ENCODE measurements around the gene RPL18.

The RPL18 gene

GRCh38 chr19:48631225-48631624 is 12.2 kb upstream of the RPL18 start:
- peak overlapping the region; percentile 99 for H3K27ac ChIP-seq
- DNase-seq (ENCODE audit: low spot score) = no peak
- ChIA-PET POLR2A (ENCODE audit: low non-redundant PET) (interaction anchor here (0.5 kb wide), 1 partner anchor 120 kb away, joined by 3 read pairs; no protein-coding TSS in a partner anchor), CTCF (no interaction called here)
- no peak for TF ChIP-seq CTCF (conservative IDR thresholded peaks at IDR 0.05; ENCODE audit: low read depth)

- peak overlapping the region; percentile 99 for H3K27ac ChIP-seq
- ChIA-PET CTCF (interaction anchor here (0.7 kb wide), 1 partner anchor 304 kb away, joined by 3 read pairs; no protein-coding TSS in a partner anchor), POLR2A (ENCODE audit: low non-redundant PET) (interaction anchor here (0.5 to 1.0 kb wide), 2 partner anchors 29 to 121 kb away, joined by 3 read pairs; no protein-coding TSS in a partner anchor)
- no peak for DNase-seq (ENCODE audit: low spot score)
- no peak for TF ChIP-seq CTCF (conservative IDR thresholded peaks at IDR 0.05; ENCODE audit: low read depth)
Measured at GRCh38 chr19:48630296-48631063, 11.5 kb upstream of the RPL18 start.

GRCh38 chr19:48629599-48630295 is 10.8 kb upstream of the RPL18 start:
- no peak for DNase-seq (ENCODE audit: low spot score)
- no peak for TF ChIP-seq CTCF (conservative IDR thresholded peaks at IDR 0.05; ENCODE audit: low read depth)
- POLR2A ChIA-PET (ENCODE audit: low non-redundant PET) = interaction anchor here (1.0 kb wide), 1 partner anchor 30 kb away, joined by 3 read pairs; no protein-coding TSS in a partner anchor

GRCh38 chr19:48629297-48629598 is 10.3 kb upstream of the RPL18 start:
- TF ChIP-seq CTCF (conservative IDR thresholded peaks at IDR 0.05; ENCODE audit: low read depth) = no peak
- no peak for DNase-seq (ENCODE audit: low spot score)
- ChIA-PET POLR2A (ENCODE audit: low non-redundant PET) (interaction anchor here (0.8 to 1.0 kb wide), 2 partner anchors 16 to 30 kb away, joined by 3 to 4 read pairs; no protein-coding TSS in a partner anchor), CTCF (no interaction called here)
- H3K27ac ChIP-seq = peak overlapping the region; percentile 99

More at GRCh38 chr19:48629599-48630295, 10.8 kb upstream of the RPL18 start:
- peak overlapping the region; percentile 99 for H3K27ac ChIP-seq
- CTCF ChIA-PET = no interaction called here

- DNase-seq (ENCODE audit: low spot score) = no peak
- TF ChIP-seq CTCF (conservative IDR thresholded peaks at IDR 0.05; ENCODE audit: low read depth) = no peak
- ChIA-PET POLR2A (ENCODE audit: low non-redundant PET) (interaction anchor here (0.8 to 1.6 kb wide), 2 partner anchors 10 to 15 kb away, joined by 4 read pairs; partner anchors contain the start of genes RPL18 and SPHK2), CTCF (no interaction called here)
- peak overlapping the region; percentile 99 for H3K27ac ChIP-seq
Measured at GRCh38 chr19:48628486-48629296, 9.7 kb upstream of the RPL18 start.

- POLR2A ChIA-PET (ENCODE audit: low non-redundant PET) = interaction anchor here (1.6 kb wide), 1 partner anchor 9 kb away, joined by 4 read pairs; the partner anchor contains the start of genes RPL18 and SPHK2
- no peak for TF ChIP-seq CTCF (conservative IDR thresholded peaks at IDR 0.05; ENCODE audit: low read depth)
- H3K27ac ChIP-seq = peak overlapping the region; percentile 99
- CTCF ChIA-PET = interaction anchor here (0.5 to 0.9 kb wide), 2 partner anchors 12 to 47 kb away, joined by 3 read pairs; no protein-coding TSS in a partner anchor
- no peak for DNase-seq (ENCODE audit: low spot score)
Measured at GRCh38 chr19:48627865-48628314, 8.9 kb upstream of the RPL18 start.

Measured in RWPE1 (cell line).